Measurements from ENCODE around the gene ADRA2A.

Gene ADRA2A

GRCh38 chr10:111123883-111124282, 47.1 kb downstream of the ADRA2A start:
- H3K9me3 ChIP-seq (ENCODE audit: control insufficient read depth, insufficient read depth, low read length): no peaks in the 10 kb centered on the region
- H3K27ac ChIP-seq (ENCODE audit: low read depth, low read length): no peak overlapping the region
- H3K4me1 ChIP-seq (ENCODE audit: control insufficient read depth, insufficient read depth, low read length): peaks cover 1% of the 10 kb centered on the region; the same call in 1 of the 2 replicates
- H3K27me3 ChIP-seq (ENCODE audit: control insufficient read depth, insufficient read depth, low read length): no peaks in the 10 kb centered on the region
- H3K4me3 ChIP-seq (ENCODE audit: low read depth, low read length): no peak overlapping the region
- H3K36me3 ChIP-seq (ENCODE audit: control insufficient read depth, insufficient read depth, low read length): no peaks in the 10 kb centered on the region
- H3K9ac ChIP-seq (ENCODE audit: low read depth, low read length): no peak overlapping the region

GRCh38 chr10:111125102-111125501, 48.3 kb downstream of the ADRA2A start:
- Histone ChIP-seq H3K9ac (ENCODE audit: low read depth, low read length) (no peak overlapping the region), H3K27ac (ENCODE audit: low read depth, low read length) (no peak overlapping the region), H3K36me3 (ENCODE audit: control insufficient read depth, insufficient read depth, low read length) (no peaks in the 10 kb centered on the region), H3K4me1 (ENCODE audit: control insufficient read depth, insufficient read depth, low read length) (peaks cover 12% of the 10 kb centered on the region), H3K4me3 (ENCODE audit: low read depth, low read length) (no peak overlapping the region), H3K9me3 (ENCODE audit: control insufficient read depth, insufficient read depth, low read length) (no peaks in the 10 kb centered on the region), H3K27me3 (ENCODE audit: control insufficient read depth, insufficient read depth, low read length) (no peaks in the 10 kb centered on the region)

- Histone ChIP-seq H3K4me1 (ENCODE audit: control insufficient read depth, insufficient read depth, low read length) (peaks cover 20% of the 10 kb centered on the region), H3K9me3 (ENCODE audit: control insufficient read depth, insufficient read depth, low read length) (no peaks in the 10 kb centered on the region), H3K9ac (ENCODE audit: low read depth, low read length) (no peak overlapping the region), H3K4me3 (ENCODE audit: low read depth, low read length) (no peak overlapping the region), H3K36me3 (ENCODE audit: control insufficient read depth, insufficient read depth, low read length) (no peaks in the 10 kb centered on the region), H3K27ac (ENCODE audit: low read depth, low read length) (no peak overlapping the region), H3K27me3 (ENCODE audit: control insufficient read depth, insufficient read depth, low read length) (no peaks in the 10 kb centered on the region)
These were observed 49.2 kb downstream of the ADRA2A start for GRCh38 chr10:111126077-111126476.

- Histone ChIP-seq H3K4me3 (ENCODE audit: low read depth, low read length) (no peak overlapping the region), H3K27ac (ENCODE audit: low read depth, low read length) (no peak overlapping the region)
These were observed 50.4 kb downstream of the ADRA2A start for GRCh38 chr10:111127081-111127848.

GRCh38 chr10:111128331-111129180, 51.7 kb downstream of the ADRA2A start:
- Histone ChIP-seq H3K27ac (ENCODE audit: low read depth, low read length) (peak overlapping the region; percentile 22), H3K36me3 (ENCODE audit: control insufficient read depth, insufficient read depth, low read length) (no peaks in the 10 kb centered on the region), H3K4me3 (ENCODE audit: low read depth, low read length) (no peak overlapping the region), H3K9me3 (ENCODE audit: control insufficient read depth, insufficient read depth, low read length) (no peaks in the 10 kb centered on the region), H3K4me1 (ENCODE audit: control insufficient read depth, insufficient read depth, low read length) (peaks cover 24% of the 10 kb centered on the region), H3K9ac (ENCODE audit: low read depth, low read length) (no peak overlapping the region), H3K27me3 (ENCODE audit: control insufficient read depth, insufficient read depth, low read length) (no peaks in the 10 kb centered on the region)

More at GRCh38 chr10:111127081-111127848, 50.4 kb downstream of the ADRA2A start:
- peaks cover 24% of the 10 kb centered on the region for H3K4me1 ChIP-seq (ENCODE audit: control insufficient read depth, insufficient read depth, low read length)
- no peaks in the 10 kb centered on the region for H3K9me3 ChIP-seq (ENCODE audit: control insufficient read depth, insufficient read depth, low read length)
- no peaks in the 10 kb centered on the region for H3K27me3 ChIP-seq (ENCODE audit: control insufficient read depth, insufficient read depth, low read length)
- no peaks in the 10 kb centered on the region for H3K36me3 ChIP-seq (ENCODE audit: control insufficient read depth, insufficient read depth, low read length)
- no peak overlapping the region for H3K9ac ChIP-seq (ENCODE audit: low read depth, low read length)

- no peak overlapping the region for H3K4me3 ChIP-seq (ENCODE audit: low read depth, low read length)
- H3K9ac ChIP-seq (ENCODE audit: low read depth, low read length): no peak overlapping the region
- no peaks in the 10 kb centered on the region for H3K9me3 ChIP-seq (ENCODE audit: control insufficient read depth, insufficient read depth, low read length)
- no peak overlapping the region for H3K27ac ChIP-seq (ENCODE audit: low read depth, low read length)
- H3K4me1 ChIP-seq (ENCODE audit: control insufficient read depth, insufficient read depth, low read length): peaks cover 24% of the 10 kb centered on the region
- no peaks in the 10 kb centered on the region for H3K36me3 ChIP-seq (ENCODE audit: control insufficient read depth, insufficient read depth, low read length)
- no peaks in the 10 kb centered on the region for H3K27me3 ChIP-seq (ENCODE audit: control insufficient read depth, insufficient read depth, low read length)
These were observed 52.5 kb downstream of the ADRA2A start for GRCh38 chr10:111129363-111129762.

GRCh38 chr10:111130471-111130870, 53.6 kb downstream of the ADRA2A start:
- H3K27me3 ChIP-seq (ENCODE audit: control insufficient read depth, insufficient read depth, low read length): no peaks in the 10 kb centered on the region
- no peak overlapping the region for H3K27ac ChIP-seq (ENCODE audit: low read depth, low read length)
- H3K4me3 ChIP-seq (ENCODE audit: low read depth, low read length): no peak overlapping the region
- H3K4me1 ChIP-seq (ENCODE audit: control insufficient read depth, insufficient read depth, low read length): peaks cover 24% of the 10 kb centered on the region
- H3K36me3 ChIP-seq (ENCODE audit: control insufficient read depth, insufficient read depth, low read length): no peaks in the 10 kb centered on the region
- H3K9ac ChIP-seq (ENCODE audit: low read depth, low read length): no peak overlapping the region
- no peaks in the 10 kb centered on the region for H3K9me3 ChIP-seq (ENCODE audit: control insufficient read depth, insufficient read depth, low read length)
